Liver (tissue), 9 donors: ENCODE results near the gene LDLRAD3. TPM values are rescaled to one million over a fixed set of nuclear protein-coding genes. Genes with fewer than 3 reads are reported as not detected.

Source experiments
- DNase-seq: peaks from one replicate; pipeline ENCODE4 v3.0.0-alpha.2; 2017; ENCODE audit warnings: low spot score
- H3K27ac ChIP-seq, 2 donors: one replicate each; pipeline ENCODE4 v1.7.0; 2013; ENCODE audit warnings: inconsistent platforms in 2 of 2, low read length in 2 of 2, control low read depth in 1 of 2, low read depth in 1 of 2, mild to moderate bottlenecking in 1 of 2
- H3K27me3 ChIP-seq, 4 donors: one replicate each; pipeline versions ENCODE4 v1.6.1 to v1.7.0; 2013; ENCODE audit warnings: low read length in 3 of 4, inconsistent platforms in 1 of 4, mild to moderate bottlenecking in 1 of 4, moderate library complexity in 1 of 4; ENCODE audit not compliant: control insufficient read depth in 4 of 4, insufficient read depth in 4 of 4
- H3K36me3 ChIP-seq, 4 donors: one replicate each; pipeline versions ENCODE4 v1.6.1 to v1.7.0; 2013; ENCODE audit warnings: low read length in 3 of 4, mild to moderate bottlenecking in 3 of 4, low read depth in 1 of 4, moderate library complexity in 1 of 4; ENCODE audit not compliant: control insufficient read depth in 4 of 4, insufficient read depth in 3 of 4
- H3K4me1 ChIP-seq, 4 donors: one replicate each; pipeline versions ENCODE4 v1.6.1 to v1.7.0; 2013; ENCODE audit warnings: low read length in 3 of 4, mild to moderate bottlenecking in 3 of 4, moderate library complexity in 1 of 4; ENCODE audit not compliant: control insufficient read depth in 4 of 4, insufficient read depth in 4 of 4
- H3K4me3 ChIP-seq, 3 donors: one replicate each; pipeline versions ENCODE4 v1.6.1 to v1.7.0; 2013; ENCODE audit warnings: low read length in 3 of 3, control low read depth in 1 of 3, low read depth in 1 of 3, mild to moderate bottlenecking in 1 of 3
- H3K9ac ChIP-seq, 2 donors: one replicate each; pipeline ENCODE4 v1.7.0; 2013; ENCODE audit warnings: low read length in 2 of 2, mild to moderate bottlenecking in 2 of 2, moderate library complexity in 2 of 2, control low read depth in 1 of 2, low read depth in 1 of 2
- H3K9me3 ChIP-seq, 4 donors: one replicate each; pipeline versions ENCODE4 v1.6.1 to v1.7.0; 2013; ENCODE audit warnings: low read length in 3 of 4; ENCODE audit not compliant: control insufficient read depth in 4 of 4
- ATF3 ChIP-seq: IDR thresholded peaks from 2 replicates; pipeline ENCODE4 v1.6.1; 2016; ENCODE audit warnings: antibody characterized with exemption
- CTCF ChIP-seq: fragments of 150-350 bp; IDR thresholded peaks from 2 replicates; pipeline ENCODE4 v1.5.1; 2017; ENCODE audit warnings: improper control_type of control experiment, low read depth, low read length; ENCODE audit not compliant: missing input control
- EGR1 ChIP-seq, 2 donors: IDR thresholded peaks; 2 replicates each; pipeline ENCODE4 v1.6.1; 2016 to 2018; ENCODE audit warnings: antibody characterized with exemption in 2 of 2, low read depth in 2 of 2
- FOXA1 ChIP-seq: IDR thresholded peaks from 2 replicates; pipeline ENCODE4 v1.6.1; 2016; ENCODE audit warnings: antibody characterized with exemption
- FOXA2 ChIP-seq: IDR thresholded peaks from 2 replicates; pipeline ENCODE4 v1.6.1; 2016; ENCODE audit warnings: antibody characterized with exemption
- GABPA ChIP-seq, 2 donors: IDR thresholded peaks in 1 of 2; conservative IDR thresholded peaks in 1 of 2; 2 replicates each; pipeline ENCODE4 v1.6.1; 2016; ENCODE audit warnings: antibody characterized with exemption in 2 of 2, mild to moderate bottlenecking in 1 of 2, moderate library complexity in 1 of 2
- HNF4A ChIP-seq, 2 donors: conservative IDR thresholded peaks; 2 replicates each; pipeline ENCODE4 v1.6.1; 2016; ENCODE audit warnings: antibody characterized with exemption in 2 of 2, mild to moderate bottlenecking in 2 of 2
- HNF4G ChIP-seq: IDR thresholded peaks from 2 replicates; pipeline ENCODE4 v1.6.1; 2016; ENCODE audit warnings: antibody characterized with exemption
- JUND ChIP-seq, 2 donors: IDR thresholded peaks; 2 replicates each; pipeline ENCODE4 v1.6.1; 2016; ENCODE audit warnings: antibody characterized with exemption in 2 of 2
- MAX ChIP-seq: IDR thresholded peaks from 2 replicates; pipeline ENCODE4 v1.6.1; 2016; ENCODE audit warnings: antibody characterized with exemption
- NR2F2 ChIP-seq: IDR thresholded peaks from 2 replicates; pipeline ENCODE4 v1.6.1; 2016; ENCODE audit warnings: antibody characterized with exemption
- RAD21 ChIP-seq, 2 donors: IDR thresholded peaks; 2 replicates each; pipeline ENCODE4 v1.6.1; 2016; ENCODE audit warnings: antibody characterized with exemption in 2 of 2, mild to moderate bottlenecking in 2 of 2
- REST ChIP-seq: IDR thresholded peaks from 2 replicates; pipeline ENCODE4 v1.6.1; 2016; ENCODE audit warnings: antibody characterized with exemption, mild to moderate bottlenecking
- RXRA ChIP-seq, 2 donors: IDR thresholded peaks; 2 replicates each; pipeline ENCODE4 v1.6.1; 2017 to 2018; ENCODE audit warnings: antibody characterized with exemption in 2 of 2, mild to moderate bottlenecking in 1 of 2
- SP1 ChIP-seq: IDR thresholded peaks from 2 replicates; pipeline ENCODE4 v1.6.1; 2018; ENCODE audit warnings: antibody characterized with exemption, mild to moderate bottlenecking
- TAF1 ChIP-seq: conservative IDR thresholded peaks from 2 replicates; pipeline ENCODE4 v1.6.1; 2016; ENCODE audit warnings: antibody characterized with exemption, mild to moderate bottlenecking
- YY1 ChIP-seq: IDR thresholded peaks from 2 replicates; pipeline ENCODE4 v1.6.1; 2016; ENCODE audit warnings: antibody characterized with exemption, mild to moderate bottlenecking
- ZBTB33 ChIP-seq: IDR thresholded peaks from 2 replicates; pipeline ENCODE4 v1.6.1; 2016; ENCODE audit warnings: antibody characterized with exemption
- WGBS: extraction: QIAGEN DNeasy Blood & Tissue Kit; methylation state at CpG from one replicate; pipeline ENCODE4 v1.1.7; 2013; 5-methylcytosine and 5-hydroxymethylcytosine counted together
- polyA plus RNA-seq, 2 donors: library from polyadenylated mRNA; stranded (reverse) in 1 of 2; unstranded in 1 of 2; fragments of 200-250 nt in 1 of 2; fragments of >200 nt in 1 of 2; fragmentation: Nextera tagmentation in 1 of 2; extraction: Ambion mirVana in 1 of 2; gene quantifications; one replicate each; pipeline versions ENCODE4 v1.2.1 to v1.2.3, GENCODE V29; 2013 to 2015
- total RNA-seq, 2 donors: library from RNA; depleted of rRNA; stranded (reverse); fragments of >200 nt; gene quantifications; one replicate each; pipeline ENCODE4 v1.2.3, GENCODE V29; 2014
- donor health status: healthy.
- donor health status: healthy.
- donor health status: healthy.
- donor health status: healthy.
- donor health status: healthy.

Gene LDLRAD3
- total and polyA plus RNA-seq, 4 donors = 0.75 to 1.3 (median 0.93) TPM

- Histone ChIP-seq H3K9ac (no peak overlapping the region), H3K27ac (no peak overlapping the region), H3K9me3 (no peaks in the 10 kb centered on the region), H3K4me1 (no peaks in the 10 kb centered on the region), H3K27me3 (no peaks in the 10 kb centered on the region), H3K36me3 (no peaks in the 10 kb centered on the region), H3K4me3 (no peak overlapping the region)
- no peak for DNase-seq
- no peak for TF ChIP-seq TAF1
- TF ChIP-seq NR2F2 = no peak
- no peak for TF ChIP-seq HNF4G
- no peak for TF ChIP-seq HNF4A (conservative IDR thresholded peaks at IDR 0.05)
- TF ChIP-seq RXRA (IDR thresholded peaks at IDR 0.05) = no peak
- TF ChIP-seq CTCF = no peak
- TF ChIP-seq EGR1 (IDR thresholded peaks at IDR 0.05; ENCODE audit: low read depth in 2 of 2) = no peak
- TF ChIP-seq ZBTB33 = no peak
- no peak for TF ChIP-seq MAX
- 84% methylated on average over 6 of the region's 6 CpGs for WGBS
Observed at GRCh38 chr11:35998634-35999033, 54.8 kb downstream of the LDLRAD3 start.

GRCh38 chr11:36000616-36001190 lies 56.8 kb downstream of the LDLRAD3 start:
- H3K9ac ChIP-seq = no peak overlapping the region
- no peak for TF ChIP-seq YY1
- no peak for TF ChIP-seq RXRA (IDR thresholded peaks at IDR 0.05)
- TF ChIP-seq REST = no peak
- TF ChIP-seq GABPA (IDR thresholded peaks at IDR 0.05 in 1 of 2, conservative IDR thresholded peaks at IDR 0.05 in 1 of 2) = no peak
- TF ChIP-seq CTCF = no peak
- no peak for TF ChIP-seq TAF1
- TF ChIP-seq HNF4G = no peak
- no peak for TF ChIP-seq FOXA2
- TF ChIP-seq ZBTB33 = no peak
- TF ChIP-seq JUND (IDR thresholded peaks at IDR 0.05) = no peak
- no peak for TF ChIP-seq SP1
- TF ChIP-seq FOXA1 = no peak
- no peak for TF ChIP-seq RAD21 (IDR thresholded peaks at IDR 0.05)
- no peak for TF ChIP-seq EGR1 (IDR thresholded peaks at IDR 0.05; ENCODE audit: low read depth in 2 of 2)
- TF ChIP-seq ATF3 = no peak
- no peak for TF ChIP-seq HNF4A (conservative IDR thresholded peaks at IDR 0.05)
- TF ChIP-seq NR2F2 = no peak
- TF ChIP-seq MAX = no peak
- DNase-seq = no peak
- H3K27ac ChIP-seq = no peak overlapping the region
- 89% methylated on average over 6 of the region's 6 CpGs for WGBS
- H3K4me3 ChIP-seq = no peak overlapping the region
- H3K4me1 ChIP-seq = no peaks in the 10 kb centered on the region
- no peaks in the 10 kb centered on the region for H3K36me3 ChIP-seq
- H3K27me3 ChIP-seq = no peaks in the 10 kb centered on the region
- H3K9me3 ChIP-seq = peaks cover 0 to 6% (median under 1%) of the 10 kb centered on the region in 4 donors
